GM12865 (cell line): ENCODE data around the gene CNOT10.

ENCODE experiments used
- DNase-seq: peaks from one replicate; pipeline ENCODE4 v3.0.0; 2010; ENCODE audit warnings: low read depth
- H3K4me3 ChIP-seq: 2 replicates; pipeline ENCODE4 v1.5.1; 2011; ENCODE audit warnings: mild to moderate bottlenecking, low read depth, low read length, control low read depth
- TF ChIP-seq, protein P1 (sequence below): IDR thresholded peaks from 2 replicates; pipeline ENCODE4 v1.5.1; 2011; ENCODE audit warnings: low read length, control low read depth, low read depth, inconsistent platforms; ENCODE audit not compliant: insufficient read depth; ENCODE audit errors: missing control alignments

The CNOT10 gene

DNA sequence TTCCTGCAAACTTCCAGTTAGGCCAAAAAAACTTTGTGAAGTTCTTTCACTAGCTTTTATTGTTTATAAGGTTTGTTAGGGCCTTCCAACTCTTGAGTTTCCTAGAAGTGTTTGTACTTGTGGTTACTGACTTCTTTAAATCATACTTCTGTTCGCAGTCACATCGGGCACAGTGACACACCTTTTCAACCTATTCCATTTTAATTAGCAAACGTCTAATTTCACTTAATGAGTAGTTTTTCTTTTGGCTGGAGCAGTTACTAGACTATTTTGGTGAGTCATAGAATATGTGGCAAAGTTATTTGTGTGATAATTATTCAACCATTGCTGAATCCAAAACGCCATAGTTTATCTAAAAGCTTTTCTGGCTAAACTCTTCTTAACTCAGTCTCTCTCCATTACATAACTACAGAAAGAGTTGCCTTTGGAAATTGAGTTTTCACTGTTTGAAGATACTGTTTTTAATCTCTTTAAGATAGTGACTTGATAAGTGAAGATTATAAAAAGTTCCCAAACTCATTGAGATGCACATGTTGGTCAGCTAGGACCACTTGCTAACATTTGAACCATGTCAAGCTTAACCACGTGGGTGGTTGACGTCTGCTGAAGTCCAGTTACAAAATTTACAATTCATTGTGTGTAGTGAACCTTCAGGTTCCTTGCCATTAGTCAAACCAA is 21.5 kb downstream of the CNOT10 start:
- TF ChIP-seq, protein P1, sequence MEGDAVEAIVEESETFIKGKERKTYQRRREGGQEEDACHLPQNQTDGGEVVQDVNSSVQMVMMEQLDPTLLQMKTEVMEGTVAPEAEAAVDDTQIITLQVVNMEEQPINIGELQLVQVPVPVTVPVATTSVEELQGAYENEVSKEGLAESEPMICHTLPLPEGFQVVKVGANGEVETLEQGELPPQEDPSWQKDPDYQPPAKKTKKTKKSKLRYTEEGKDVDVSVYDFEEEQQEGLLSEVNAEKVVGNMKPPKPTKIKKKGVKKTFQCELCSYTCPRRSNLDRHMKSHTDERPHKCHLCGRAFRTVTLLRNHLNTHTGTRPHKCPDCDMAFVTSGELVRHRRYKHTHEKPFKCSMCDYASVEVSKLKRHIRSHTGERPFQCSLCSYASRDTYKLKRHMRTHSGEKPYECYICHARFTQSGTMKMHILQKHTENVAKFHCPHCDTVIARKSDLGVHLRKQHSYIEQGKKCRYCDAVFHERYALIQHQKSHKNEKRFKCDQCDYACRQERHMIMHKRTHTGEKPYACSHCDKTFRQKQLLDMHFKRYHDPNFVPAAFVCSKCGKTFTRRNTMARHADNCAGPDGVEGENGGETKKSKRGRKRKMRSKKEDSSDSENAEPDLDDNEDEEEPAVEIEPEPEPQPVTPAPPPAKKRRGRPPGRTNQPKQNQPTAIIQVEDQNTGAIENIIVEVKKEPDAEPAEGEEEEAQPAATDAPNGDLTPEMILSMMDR = no peak
- DNase-seq = no peak
- no peak overlapping the region for H3K4me3 ChIP-seq

DNA sequence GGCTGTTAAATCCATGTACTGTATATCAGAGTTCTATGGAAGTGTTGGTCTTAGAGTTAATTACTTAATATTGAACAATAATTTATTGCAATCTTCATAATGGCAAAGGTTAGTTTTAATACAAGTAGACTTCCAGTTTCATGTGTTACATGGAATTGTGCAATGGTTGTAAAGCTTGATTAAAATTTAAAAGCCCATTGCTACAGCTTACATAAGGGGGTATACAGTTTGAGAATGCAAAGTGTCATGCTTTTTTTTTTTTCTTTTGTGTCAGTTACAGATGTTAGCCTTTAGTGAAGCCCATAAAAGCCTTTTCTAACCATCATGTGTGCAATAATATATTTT is 22.0 kb downstream of the CNOT10 start:
- no peak overlapping the region for H3K4me3 ChIP-seq
- DNase-seq = no peak
- TF ChIP-seq, protein P1 = no peak

DNA sequence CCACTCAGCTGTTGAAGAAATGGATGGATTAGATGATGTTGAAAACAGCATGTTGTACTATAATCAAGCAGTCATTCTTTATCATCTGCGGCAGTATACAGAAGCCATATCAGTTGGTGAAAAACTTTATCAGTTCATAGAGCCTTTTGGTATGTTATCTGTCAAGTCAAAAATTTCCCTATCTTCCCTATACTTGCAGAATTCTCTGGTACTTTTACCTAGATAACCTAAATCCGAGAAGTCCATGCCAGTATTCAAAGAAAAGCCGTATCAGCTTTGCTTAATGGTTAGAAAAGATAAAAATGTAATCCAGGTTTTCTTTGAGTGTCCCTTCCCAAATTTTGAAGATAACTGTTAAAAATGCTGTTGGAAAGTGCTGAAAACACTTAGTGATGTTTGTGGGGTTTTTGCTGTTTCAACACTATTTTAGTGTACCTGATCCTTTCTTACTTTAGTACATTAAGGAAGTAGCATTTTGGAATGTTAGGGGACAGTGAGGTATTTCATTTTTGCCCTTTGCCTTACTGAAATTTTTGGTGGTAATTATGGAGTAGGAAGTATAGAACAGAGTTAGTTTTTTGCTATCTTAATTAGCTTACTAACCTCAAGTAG is 23.8 kb downstream of the CNOT10 start:
- no peak overlapping the region for H3K4me3 ChIP-seq
- TF ChIP-seq, protein P1 = no peak
- no peak for DNase-seq

DNA sequence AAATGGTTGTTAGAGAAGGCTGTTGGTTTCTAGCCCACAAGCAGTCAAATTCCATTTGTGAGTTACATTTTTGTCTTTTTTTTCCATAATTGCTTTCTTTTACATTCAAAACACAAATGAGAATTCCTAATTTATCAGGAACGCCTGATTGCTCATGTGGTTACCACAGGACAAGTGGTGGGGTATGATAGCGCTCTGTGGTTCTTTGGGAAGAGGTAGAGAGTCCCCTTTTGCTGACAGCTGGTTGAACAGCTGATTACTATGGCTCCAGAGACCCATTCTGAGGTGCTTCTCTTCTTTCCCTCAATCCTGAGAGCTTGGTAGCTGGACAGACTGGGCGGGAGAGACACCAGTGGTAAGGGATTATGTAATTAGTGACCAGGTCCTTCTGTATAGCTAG is 24.4 kb downstream of the CNOT10 start:
- TF ChIP-seq, protein P1 = no peak
- H3K4me3 ChIP-seq = no peak overlapping the region
- no peak for DNase-seq

DNA sequence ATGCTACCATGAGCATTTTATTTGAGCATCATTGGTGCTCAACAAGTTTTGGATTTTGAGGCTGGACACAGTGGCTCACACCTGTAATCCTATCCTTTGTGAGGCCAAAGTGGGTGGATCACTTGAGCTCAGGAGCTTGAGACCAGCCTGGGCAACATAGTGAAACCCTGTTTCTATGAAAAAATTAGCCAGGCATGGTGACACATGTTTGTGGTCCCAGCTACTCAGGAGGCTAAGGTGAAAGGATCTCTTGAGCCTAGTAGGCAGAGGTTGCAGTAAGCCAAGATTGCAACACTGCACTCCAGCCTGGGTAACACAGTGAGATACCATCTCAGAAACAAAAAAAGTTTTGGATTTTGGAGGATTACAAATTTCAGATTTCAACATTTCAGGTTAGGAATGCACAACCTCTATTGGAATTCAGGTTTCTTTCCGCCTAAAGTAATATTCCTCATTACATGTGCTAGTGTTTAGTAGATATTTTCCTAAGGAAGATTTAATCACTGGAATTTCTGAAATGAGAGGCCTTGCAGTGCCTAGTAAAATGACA is 27.6 kb downstream of the CNOT10 start:
- TF ChIP-seq, protein P1 = no peak
- no peak for DNase-seq
- H3K4me3 ChIP-seq = no peak overlapping the region

DNA sequence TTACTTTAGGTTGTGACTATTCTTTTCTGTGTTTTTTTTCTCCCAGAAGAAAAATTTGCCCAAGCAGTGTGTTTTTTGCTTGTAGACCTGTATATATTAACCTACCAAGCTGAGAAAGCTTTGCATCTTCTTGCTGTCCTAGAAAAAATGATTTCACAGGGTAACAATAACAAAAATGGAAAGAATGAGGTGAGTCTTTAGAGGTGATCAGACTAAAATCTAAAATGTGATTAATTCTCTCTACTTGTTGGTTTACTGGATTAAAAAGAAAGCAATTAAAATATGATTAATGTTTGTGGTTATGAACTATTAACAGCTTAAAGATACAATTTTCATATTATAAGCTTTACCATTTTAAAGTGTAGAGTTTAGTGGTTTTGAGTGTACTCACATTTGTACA is 28.2 kb downstream of the CNOT10 start:
- TF ChIP-seq, protein P1 = no peak
- no peak for DNase-seq
- no peak overlapping the region for H3K4me3 ChIP-seq

DNA sequence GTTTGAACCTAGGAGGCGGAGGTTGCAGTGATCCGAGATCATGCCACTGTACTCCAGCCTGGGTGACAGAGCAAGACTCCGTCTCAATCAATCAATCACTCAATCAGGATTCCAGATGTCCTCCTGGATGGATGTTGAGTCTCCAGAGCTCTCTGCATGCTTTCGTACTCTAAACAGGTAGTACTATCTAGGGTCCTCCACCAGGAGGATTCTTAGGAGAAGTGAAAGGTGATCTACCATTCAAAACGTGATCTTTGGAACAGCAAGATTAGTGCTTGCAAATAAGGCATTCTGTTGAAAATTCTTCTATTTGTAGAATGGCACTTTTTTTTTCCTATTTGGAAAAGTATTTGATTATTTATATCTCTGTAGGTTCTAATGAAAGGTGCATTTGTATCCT is 34.3 kb downstream of the CNOT10 start:
- no peak overlapping the region for H3K4me3 ChIP-seq
- DNase-seq = no peak
- TF ChIP-seq, protein P1 = no peak
